ENCODE measurements around the gene UBE2J2. TPM values are rescaled to one million over a fixed set of nuclear protein-coding genes. Genes with fewer than 3 reads are reported as not detected.

The UBE2J2 gene
- total RNA-seq, 1 experiment from 2014 or later = 182 TPM

DNA sequence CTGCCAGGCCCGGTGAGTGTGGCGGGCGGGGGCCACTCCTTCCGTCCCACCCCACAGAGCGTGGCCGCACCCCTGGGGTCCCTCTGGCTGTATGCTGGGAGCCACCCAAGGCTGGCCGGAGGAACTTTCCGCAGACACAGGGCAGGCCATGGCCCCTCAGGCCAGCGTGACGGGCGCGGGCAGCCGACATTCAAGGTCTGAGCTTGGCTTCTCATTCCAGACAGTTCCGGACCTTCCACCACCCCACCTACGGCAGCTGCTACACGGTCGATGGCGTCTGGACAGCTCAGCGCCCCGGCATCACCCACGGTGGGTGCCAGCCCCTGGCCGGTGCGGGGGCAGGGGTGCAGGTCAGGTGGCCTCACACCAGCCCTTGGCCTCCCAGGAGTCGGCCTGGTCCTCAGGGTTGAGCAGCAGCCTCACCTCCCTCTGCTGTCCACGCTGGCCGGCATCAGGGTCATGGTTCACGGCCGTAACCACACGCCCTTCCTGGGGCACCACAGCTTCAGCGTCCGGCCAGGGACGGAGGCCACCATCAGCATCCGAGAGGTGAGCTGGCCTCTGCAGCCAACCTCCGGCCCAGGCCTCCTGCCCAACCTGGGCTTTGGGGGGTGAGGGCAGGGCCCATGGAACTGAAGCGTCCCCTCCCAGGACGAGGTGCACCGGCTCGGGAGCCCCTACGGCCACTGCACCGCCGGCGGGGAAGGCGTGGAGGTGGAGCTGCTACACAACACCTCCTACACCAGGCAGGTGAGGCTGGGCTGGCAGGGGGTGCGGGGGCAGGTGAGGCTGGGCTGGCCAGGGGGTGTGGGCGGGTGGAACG lies 13.8 kb upstream of the UBE2J2 start:
- no peaks in the 10 kb centered on the region for H3K36me3 ChIP-seq (ENCODE audit: low read depth, low read length)
- DNase-seq (no peak), ATAC-seq (no peak)
- H3K4me1 ChIP-seq (ENCODE audit: insufficient read depth, low read length) = peaks cover 23% of the 10 kb centered on the region
- CTCF ChIA-PET = no interaction called here
- no peaks in the 10 kb centered on the region for H3K9me3 ChIP-seq (ENCODE audit: low read length)
- no peak overlapping the region for H3K9ac ChIP-seq (ENCODE audit: low read length)
- H3K27me3 ChIP-seq (ENCODE audit: low read length) = no peaks in the 10 kb centered on the region
- no peaks in the 10 kb centered on the region for H3F3A ChIP-seq (ENCODE audit: low read length, unreplicated experiment)
- POLR2A ChIA-PET (ENCODE audit: unreplicated experiment) = no interaction called here
- no peaks in the 10 kb centered on the region for H4K20me1 ChIP-seq (ENCODE audit: low read length)
- no peak overlapping the region for H2AFZ ChIP-seq (ENCODE audit: low read length)
- intact Hi-C loops (cut with micrococcal nuclease) = no loop called here
- no peaks in the 10 kb centered on the region for H3K9me2 ChIP-seq (replicated peaks; ENCODE audit: low read length)
- H3K4me2 ChIP-seq (ENCODE audit: low read length) = no peak overlapping the region
- no peak overlapping the region for H3K27ac ChIP-seq (ENCODE audit: low read length)
- H3K79me2 ChIP-seq (ENCODE audit: low read length) = no peaks in the 10 kb centered on the region
- BruUV-seq (replicated peaks) = no TSS peak
- H3K4me3 ChIP-seq (ENCODE audit: low read length) = no peak overlapping the region
- no peak for TF ChIP-seq EZH2 (IDR thresholded peaks at IDR 0.05; ENCODE audit: low read length, unreplicated experiment)
- TF ChIP-seq EZH2phosphoT487 (IDR thresholded peaks at IDR 0.05; ENCODE audit: borderline replicate concordance, low read length) = no peak

- H3K9ac ChIP-seq (ENCODE audit: low read length) = no peak overlapping the region
- BruUV-seq (replicated peaks) = no TSS peak
- H2AFZ ChIP-seq (ENCODE audit: low read length) = no peak overlapping the region
- no peaks in the 10 kb centered on the region for H3K9me3 ChIP-seq (ENCODE audit: low read length)
- POLR2A ChIA-PET (ENCODE audit: unreplicated experiment) = no interaction called here
- H3K4me1 ChIP-seq (ENCODE audit: insufficient read depth, low read length) = peaks cover 30% of the 10 kb centered on the region
- H3K4me3 ChIP-seq (ENCODE audit: low read length) = no peak overlapping the region
- H3K9me2 ChIP-seq (replicated peaks; ENCODE audit: low read length) = no peaks in the 10 kb centered on the region
- no peak overlapping the region for H3K4me2 ChIP-seq (ENCODE audit: low read length)
- no peaks in the 10 kb centered on the region for H3F3A ChIP-seq (ENCODE audit: low read length, unreplicated experiment)
- intact Hi-C loops (cut with micrococcal nuclease) = no loop called here
- no peaks in the 10 kb centered on the region for H4K20me1 ChIP-seq (ENCODE audit: low read length)
- CTCF ChIA-PET = no interaction called here
- H3K27me3 ChIP-seq (ENCODE audit: low read length) = no peaks in the 10 kb centered on the region
- no peaks in the 10 kb centered on the region for H3K36me3 ChIP-seq (ENCODE audit: low read depth, low read length)
- TF ChIP-seq EZH2phosphoT487 (IDR thresholded peaks at IDR 0.05; ENCODE audit: borderline replicate concordance, low read length) (no peak), EZH2 (IDR thresholded peaks at IDR 0.05; ENCODE audit: low read length, unreplicated experiment) (no peak)
- TF ChIP-seq, protein P1, sequence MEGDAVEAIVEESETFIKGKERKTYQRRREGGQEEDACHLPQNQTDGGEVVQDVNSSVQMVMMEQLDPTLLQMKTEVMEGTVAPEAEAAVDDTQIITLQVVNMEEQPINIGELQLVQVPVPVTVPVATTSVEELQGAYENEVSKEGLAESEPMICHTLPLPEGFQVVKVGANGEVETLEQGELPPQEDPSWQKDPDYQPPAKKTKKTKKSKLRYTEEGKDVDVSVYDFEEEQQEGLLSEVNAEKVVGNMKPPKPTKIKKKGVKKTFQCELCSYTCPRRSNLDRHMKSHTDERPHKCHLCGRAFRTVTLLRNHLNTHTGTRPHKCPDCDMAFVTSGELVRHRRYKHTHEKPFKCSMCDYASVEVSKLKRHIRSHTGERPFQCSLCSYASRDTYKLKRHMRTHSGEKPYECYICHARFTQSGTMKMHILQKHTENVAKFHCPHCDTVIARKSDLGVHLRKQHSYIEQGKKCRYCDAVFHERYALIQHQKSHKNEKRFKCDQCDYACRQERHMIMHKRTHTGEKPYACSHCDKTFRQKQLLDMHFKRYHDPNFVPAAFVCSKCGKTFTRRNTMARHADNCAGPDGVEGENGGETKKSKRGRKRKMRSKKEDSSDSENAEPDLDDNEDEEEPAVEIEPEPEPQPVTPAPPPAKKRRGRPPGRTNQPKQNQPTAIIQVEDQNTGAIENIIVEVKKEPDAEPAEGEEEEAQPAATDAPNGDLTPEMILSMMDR (conservative IDR thresholded peaks at IDR 0.05; ENCODE audit: low read depth, low read length) = no peak
- H3K79me2 ChIP-seq (ENCODE audit: low read length) = no peaks in the 10 kb centered on the region
- ATAC-seq (no peak), DNase-seq (no peak)
- no peak overlapping the region for H3K27ac ChIP-seq (ENCODE audit: low read length)
Observed at GRCh38 chr1:1286313-1287261, 12.9 kb upstream of the UBE2J2 start.

DNA sequence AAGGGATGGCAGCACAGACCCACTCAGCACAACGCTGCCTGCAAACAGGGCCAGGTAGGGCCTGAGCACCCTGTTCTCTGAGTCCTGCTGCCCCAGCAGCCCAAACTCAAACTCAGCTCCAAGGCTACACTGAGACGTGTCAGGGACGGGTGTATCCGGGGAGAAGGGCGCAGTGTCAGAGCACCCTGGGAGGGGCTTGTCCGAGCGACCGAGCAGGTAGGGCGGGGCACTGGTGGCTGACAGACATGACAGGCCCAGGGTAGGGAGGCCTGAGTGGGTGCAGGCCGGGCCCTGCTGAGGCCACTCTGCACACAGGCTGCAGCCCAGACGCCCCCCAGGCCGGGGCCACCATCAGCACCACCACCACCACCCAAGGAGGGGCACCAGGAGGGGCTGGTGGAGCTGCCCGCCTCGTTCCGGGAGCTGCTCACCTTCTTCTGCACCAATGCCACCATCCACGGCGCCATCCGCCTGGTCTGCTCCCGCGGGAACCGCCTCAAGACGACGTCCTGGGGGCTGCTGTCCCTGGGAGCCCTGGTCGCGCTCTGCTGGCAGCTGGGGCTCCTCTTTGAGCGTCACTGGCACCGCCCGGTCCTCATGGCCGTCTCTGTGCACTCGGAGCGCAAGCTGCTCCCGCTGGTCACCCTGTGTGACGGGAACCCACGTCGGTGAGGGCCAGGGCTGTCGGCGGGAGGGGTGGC lies 12.1 kb upstream of the UBE2J2 start:
- Histone ChIP-seq H3K4me3 (ENCODE audit: low read length) (no peak overlapping the region), H3K36me3 (ENCODE audit: low read depth, low read length) (no peaks in the 10 kb centered on the region), H3K9ac (ENCODE audit: low read length) (no peak overlapping the region), H3K4me2 (ENCODE audit: low read length) (no peak overlapping the region), H3K79me2 (ENCODE audit: low read length) (no peaks in the 10 kb centered on the region), H2AFZ (ENCODE audit: low read length) (no peak overlapping the region), H3K9me3 (ENCODE audit: low read length) (no peaks in the 10 kb centered on the region), H3K27ac (ENCODE audit: low read length) (no peak overlapping the region), H3K27me3 (ENCODE audit: low read length) (no peaks in the 10 kb centered on the region), H3K4me1 (ENCODE audit: insufficient read depth, low read length) (peaks cover 27% of the 10 kb centered on the region), H3F3A (ENCODE audit: low read length, unreplicated experiment) (no peaks in the 10 kb centered on the region), H3K9me2 (replicated peaks; ENCODE audit: low read length) (no peaks in the 10 kb centered on the region), H4K20me1 (ENCODE audit: low read length) (no peaks in the 10 kb centered on the region)
- no peak for DNase-seq
- no peak for TF ChIP-seq EZH2 (IDR thresholded peaks at IDR 0.05; ENCODE audit: low read length, unreplicated experiment)
- TF ChIP-seq, protein P1 (conservative IDR thresholded peaks at IDR 0.05; ENCODE audit: low read depth, low read length) = no peak
- no peak for TF ChIP-seq EZH2phosphoT487 (IDR thresholded peaks at IDR 0.05; ENCODE audit: borderline replicate concordance, low read length)
- no peak for ATAC-seq
- POLR2A ChIA-PET (ENCODE audit: unreplicated experiment) = no interaction called here
- CTCF ChIA-PET = interaction anchor here (0.6 kb wide), 1 partner anchor 22 kb away, joined by 3 read pairs; no protein-coding TSS in a partner anchor
- intact Hi-C loops (cut with micrococcal nuclease) = no loop called here
- BruUV-seq (replicated peaks) = no TSS peak

All from PC-3 (cell line).